Vagina (tissue), 2 donors: ENCODE results near the gene KIRREL3. TPM values are rescaled to one million over a fixed set of nuclear protein-coding genes. Genes with fewer than 3 reads are reported as not detected.

Source experiments
- DNase-seq, 2 donors: peaks; one replicate each; pipeline ENCODE4 v3.0.0-alpha.2; 2017; ENCODE audit errors: extremely low spot score in 2 of 2
- H3K27ac ChIP-seq: fragments of 200-600 bp; sonication (generic); one replicate; pipeline ENCODE4 v1.5.1; 2019
- H3K27me3 ChIP-seq: fragments of 200-600 bp; sonication (generic); one replicate; pipeline ENCODE4 v1.5.1; 2019
- H3K36me3 ChIP-seq, 2 donors: fragments of 200-600 bp; sonication (generic); one replicate each; pipeline ENCODE4 v1.5.1; 2017 to 2019
- H3K4me1 ChIP-seq: fragments of 200-600 bp; sonication (generic); one replicate; pipeline ENCODE4 v1.5.1; 2019
- H3K4me3 ChIP-seq, 2 donors: fragments of 200-600 bp; sonication (generic); 1 replicate in 1 of 2; 2 replicates in 1 of 2; pipeline ENCODE4 v1.5.1; 2016 to 2019
- H3K9me3 ChIP-seq: fragments of 200-600 bp; sonication (generic); one replicate; pipeline ENCODE4 v1.5.1; 2019
- POLR2A ChIP-seq, 2 donors: fragments of 450-650 bp; IDR thresholded peaks; one replicate each; pipeline ENCODE4 v1.6.1; 2017; ENCODE audit warnings: antibody characterized with exemption in 2 of 2, mild to moderate bottlenecking in 2 of 2, moderate library complexity in 2 of 2
- POLR2AphosphoS5 ChIP-seq, 2 donors: sonication (generic); formaldehyde crosslinking; IDR thresholded peaks; one replicate each; pipeline ENCODE4 v1.9.0; 2017; ENCODE audit warnings: antibody characterized with exemption in 2 of 2, mild to moderate bottlenecking in 2 of 2, low read depth in 1 of 2; ENCODE audit not compliant: insufficient read depth in 1 of 2
- intact Hi-C: fragments of 100-400 bp; cut with DNase I; formaldehyde crosslinking; loops from one replicate; pipeline ENCODE4 v1.15.1; 2023
- total RNA-seq: library from RNA; depleted of rRNA; stranded (reverse); fragments of >200 nt; gene quantifications from one replicate; pipeline ENCODE4 v1.2.3, GENCODE V29; 2016
- TF ChIP-seq, protein P1 (sequence below), 3 experiments: fragments of 450-650 bp in 2 of 3; fragments of 200-600 bp in 1 of 3; sonication (generic) in 1 of 3; IDR thresholded peaks; one replicate each; pipeline ENCODE4 v1.5.1; 2017 to 2019; ENCODE audit warnings: antibody characterized with exemption in 3 of 3, mild to moderate bottlenecking in 2 of 3, moderate library complexity in 2 of 3

The KIRREL3 gene
- total RNA-seq, 1 donor from 2014 or later: not detected

DNA sequence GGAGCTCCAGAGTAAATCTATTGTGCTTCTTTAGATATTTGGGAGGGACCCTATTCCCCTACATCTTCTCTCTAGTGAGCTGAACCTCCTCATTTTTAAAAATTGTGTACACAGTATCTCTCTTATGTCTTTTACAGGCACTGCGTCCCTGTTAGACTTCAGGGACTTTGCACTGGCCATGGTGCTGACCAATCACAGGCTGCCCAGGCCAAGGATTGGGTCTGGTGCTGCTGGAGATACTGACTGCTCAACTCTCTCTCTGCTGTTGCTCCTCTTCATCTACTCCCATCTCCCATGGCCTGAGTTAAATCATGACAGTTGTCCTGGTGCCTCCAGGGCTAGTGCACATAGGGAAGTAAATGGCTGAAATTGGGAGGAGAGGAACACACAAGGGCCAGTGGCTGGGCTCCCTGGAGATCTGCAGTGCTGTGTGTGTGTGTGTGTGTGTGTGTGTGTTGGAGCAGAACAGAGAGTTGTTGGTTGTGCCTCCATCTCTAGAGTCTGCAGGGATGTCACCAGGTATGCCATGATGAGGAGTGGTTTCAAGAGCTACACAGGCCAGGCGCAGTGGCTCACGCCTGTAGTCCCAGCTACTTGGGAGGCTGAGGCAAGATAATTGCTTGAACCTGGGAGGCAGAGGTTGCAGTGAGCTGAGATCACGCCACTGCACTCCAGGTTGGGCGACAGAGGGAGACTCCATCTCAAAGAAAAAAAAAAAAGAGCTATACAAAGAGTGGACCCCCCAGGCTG, 489.8 kb downstream of the KIRREL3 start:
- intact Hi-C loops: no loop called here
- DNase-seq: no peak
- no peaks in the 10 kb centered on the region for H3K4me1 ChIP-seq
- H3K4me3 ChIP-seq: no peak overlapping the region
- TF ChIP-seq, protein P1, sequence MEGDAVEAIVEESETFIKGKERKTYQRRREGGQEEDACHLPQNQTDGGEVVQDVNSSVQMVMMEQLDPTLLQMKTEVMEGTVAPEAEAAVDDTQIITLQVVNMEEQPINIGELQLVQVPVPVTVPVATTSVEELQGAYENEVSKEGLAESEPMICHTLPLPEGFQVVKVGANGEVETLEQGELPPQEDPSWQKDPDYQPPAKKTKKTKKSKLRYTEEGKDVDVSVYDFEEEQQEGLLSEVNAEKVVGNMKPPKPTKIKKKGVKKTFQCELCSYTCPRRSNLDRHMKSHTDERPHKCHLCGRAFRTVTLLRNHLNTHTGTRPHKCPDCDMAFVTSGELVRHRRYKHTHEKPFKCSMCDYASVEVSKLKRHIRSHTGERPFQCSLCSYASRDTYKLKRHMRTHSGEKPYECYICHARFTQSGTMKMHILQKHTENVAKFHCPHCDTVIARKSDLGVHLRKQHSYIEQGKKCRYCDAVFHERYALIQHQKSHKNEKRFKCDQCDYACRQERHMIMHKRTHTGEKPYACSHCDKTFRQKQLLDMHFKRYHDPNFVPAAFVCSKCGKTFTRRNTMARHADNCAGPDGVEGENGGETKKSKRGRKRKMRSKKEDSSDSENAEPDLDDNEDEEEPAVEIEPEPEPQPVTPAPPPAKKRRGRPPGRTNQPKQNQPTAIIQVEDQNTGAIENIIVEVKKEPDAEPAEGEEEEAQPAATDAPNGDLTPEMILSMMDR (IDR thresholded peaks at IDR 0.05): no peak
- TF ChIP-seq POLR2AphosphoS5 (IDR thresholded peaks at IDR 0.05; ENCODE audit: insufficient read depth in 1 of 2, low read depth in 1 of 2) (no peak), POLR2A (IDR thresholded peaks at IDR 0.05) (no peak)
- H3K36me3 ChIP-seq: no peaks in the 10 kb centered on the region
- no peaks in the 10 kb centered on the region for H3K9me3 ChIP-seq
- no peaks in the 10 kb centered on the region for H3K27me3 ChIP-seq
- H3K27ac ChIP-seq: no peak overlapping the region

DNA sequence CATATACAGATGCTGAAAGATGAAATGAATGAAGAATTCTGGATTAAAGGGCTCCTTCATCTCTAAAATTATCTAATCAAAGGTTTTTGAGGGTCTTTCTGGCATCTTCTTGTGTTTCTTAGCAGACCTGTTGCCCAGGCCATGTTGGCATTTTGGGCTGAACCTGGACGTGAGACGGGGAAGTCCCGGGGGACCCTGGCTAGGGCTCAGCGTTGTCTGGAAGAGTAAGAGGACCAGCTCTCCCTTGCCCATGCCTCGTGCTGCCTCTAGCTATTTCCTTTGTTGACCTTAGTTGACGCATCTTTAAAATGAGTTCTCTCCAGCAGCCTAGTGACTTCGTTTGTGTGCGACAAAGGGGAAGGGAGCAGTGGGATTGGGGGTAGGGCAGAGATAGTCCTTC, 492.9 kb downstream of the KIRREL3 start:
- TF ChIP-seq POLR2AphosphoS5 (IDR thresholded peaks at IDR 0.05; ENCODE audit: insufficient read depth in 1 of 2, low read depth in 1 of 2) (no peak), POLR2A (IDR thresholded peaks at IDR 0.05) (no peak)
- TF ChIP-seq, protein P1 (IDR thresholded peaks at IDR 0.05): no peak
- no peaks in the 10 kb centered on the region for H3K27me3 ChIP-seq
- intact Hi-C loops: no loop called here

DNA sequence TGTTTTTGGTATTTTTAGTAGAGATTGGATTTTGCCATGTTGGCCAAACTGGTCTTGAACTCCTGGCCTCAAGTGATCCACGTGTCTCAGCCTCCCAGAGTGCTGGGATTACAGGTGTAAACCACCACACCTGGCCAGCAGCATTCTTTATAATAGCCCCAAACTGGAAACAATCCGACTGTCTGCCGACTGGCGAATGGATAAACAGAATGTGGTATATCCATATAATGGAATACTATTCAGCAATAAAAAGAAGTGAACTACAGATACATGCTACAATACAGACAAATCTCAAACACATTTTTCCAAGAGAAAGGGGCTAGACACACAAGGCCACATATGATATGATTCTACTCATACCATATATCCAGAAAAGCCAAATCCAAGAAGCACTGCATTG, 493.8 kb downstream of the KIRREL3 start:
- intact Hi-C loops: no loop called here
- no peak overlapping the region for H3K27ac ChIP-seq
- H3K9me3 ChIP-seq: peaks cover 4% of the 10 kb centered on the region
- H3K27me3 ChIP-seq: no peaks in the 10 kb centered on the region
- TF ChIP-seq POLR2A (IDR thresholded peaks at IDR 0.05): no peak
- TF ChIP-seq, protein P1 (IDR thresholded peaks at IDR 0.05): no peak
- TF ChIP-seq POLR2AphosphoS5 (IDR thresholded peaks at IDR 0.05; ENCODE audit: insufficient read depth in 1 of 2, low read depth in 1 of 2): no peak
- no peaks in the 10 kb centered on the region for H3K4me1 ChIP-seq
- DNase-seq: no peak
- H3K36me3 ChIP-seq: no peaks in the 10 kb centered on the region
- H3K4me3 ChIP-seq: no peak overlapping the region

More for the DNA sequence above, 492.9 kb downstream of the KIRREL3 start:
- H3K4me1 ChIP-seq: no peaks in the 10 kb centered on the region
- H3K27ac ChIP-seq: no peak overlapping the region
- no peak for DNase-seq
- peaks cover 4% of the 10 kb centered on the region for H3K9me3 ChIP-seq
- H3K4me3 ChIP-seq: no peak overlapping the region
- no peaks in the 10 kb centered on the region for H3K36me3 ChIP-seq

DNA sequence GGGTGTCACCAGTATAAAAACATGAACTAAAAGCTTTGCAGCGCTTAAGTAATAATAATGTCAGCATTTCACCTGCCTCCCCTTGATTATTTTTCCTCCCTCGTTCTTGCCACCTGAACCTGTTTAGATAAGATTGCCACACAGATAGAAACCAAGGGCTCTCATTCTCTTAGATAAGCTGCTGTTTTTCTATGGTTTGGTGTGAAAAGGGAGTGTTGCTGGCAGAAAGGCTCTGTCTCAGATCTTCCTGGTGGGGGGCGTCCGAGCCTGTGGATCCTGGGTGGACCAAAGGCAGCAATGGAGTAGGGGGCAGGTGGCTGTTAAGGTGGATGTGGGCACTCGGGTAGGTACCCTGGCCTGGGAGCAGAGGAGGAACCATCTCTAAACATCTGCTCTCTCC, 497.6 kb downstream of the KIRREL3 start:
- TF ChIP-seq POLR2A (IDR thresholded peaks at IDR 0.05) (no peak), POLR2AphosphoS5 (IDR thresholded peaks at IDR 0.05; ENCODE audit: insufficient read depth in 1 of 2, low read depth in 1 of 2) (no peak)
- TF ChIP-seq, protein P1 (IDR thresholded peaks at IDR 0.05): no peak
- Histone ChIP-seq H3K27me3 (no peaks in the 10 kb centered on the region), H3K9me3 (peaks cover 4% of the 10 kb centered on the region), H3K4me1 (no peaks in the 10 kb centered on the region), H3K4me3 (no peak overlapping the region), H3K27ac (no peak overlapping the region), H3K36me3 (no peaks in the 10 kb centered on the region)
- intact Hi-C loops: no loop called here
- no peak for DNase-seq

DNA sequence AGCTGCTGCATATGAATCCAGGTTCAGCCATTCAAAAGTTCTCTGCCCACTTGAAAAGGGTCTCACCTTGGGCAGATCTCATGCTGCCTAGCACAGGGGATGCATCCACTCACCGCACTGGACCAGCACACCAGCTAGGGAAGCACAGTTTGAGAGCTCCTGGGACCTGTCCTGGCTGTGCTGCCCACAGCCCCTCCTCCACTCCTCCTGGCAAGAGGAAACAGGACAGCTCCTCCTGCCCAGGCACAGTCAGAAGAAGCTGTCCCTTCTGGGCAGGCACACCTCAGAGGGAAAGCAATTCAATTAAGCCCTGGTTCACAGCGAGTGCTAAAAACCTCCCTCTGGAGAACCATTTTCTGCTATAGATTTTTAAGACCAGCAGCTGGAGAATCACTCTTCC, 498.4 kb downstream of the KIRREL3 start:
- Histone ChIP-seq H3K27me3 (no peaks in the 10 kb centered on the region), H3K9me3 (peaks cover 4% of the 10 kb centered on the region), H3K27ac (no peak overlapping the region), H3K4me1 (no peaks in the 10 kb centered on the region), H3K36me3 (no peaks in the 10 kb centered on the region), H3K4me3 (no peak overlapping the region)
- intact Hi-C loops: no loop called here
- TF ChIP-seq, protein P1 (IDR thresholded peaks at IDR 0.05): no peak
- no peak for TF ChIP-seq POLR2A (IDR thresholded peaks at IDR 0.05)
- no peak for DNase-seq
